Kasumi-1 (cell line): Measurements from ENCODE around the gene AP4E1.
A peak's percentile ranks its signal among the peaks of the same experiment; 100 is the strongest.
"Not testable (repeated sequence)": the region's sequence is repeated elsewhere in the genome, so short reads cannot be mapped to it uniquely, and the experiment has no call there.

ENCODE experiments used
- DNase-seq, 2 experiments: peaks; one replicate each; lab custom pipeline; 2025; lab: John Stamatoyannopoulos, UW

The AP4E1 gene

GRCh38 chr15:50889589-50889988 is 18.9 kb upstream of the AP4E1 start:
- no peak for DNase-seq

- no peak for DNase-seq
These were observed 17.7 kb upstream of the AP4E1 start for GRCh38 chr15:50890751-50891150.

- no peak for DNase-seq
These were observed 17.3 kb upstream of the AP4E1 start for GRCh38 chr15:50891159-50891558.

GRCh38 chr15:50893976-50894375 is 14.5 kb upstream of the AP4E1 start:
- DNase-seq = no peak

GRCh38 chr15:50901390-50901789 is 7.1 kb upstream of the AP4E1 start:
- DNase-seq = not testable (repeated sequence)

GRCh38 chr15:50904211-50904610 is 4.3 kb upstream of the AP4E1 start:
- no peak for DNase-seq

- no peak for DNase-seq
These were observed 3.4 kb upstream of the AP4E1 start for GRCh38 chr15:50905055-50905454.

- DNase-seq = peak; percentile 28 to 50
These were observed 1.4 kb upstream of the AP4E1 start for GRCh38 chr15:50906954-50907600.

GRCh38 chr15:50907601-50908208 is 778 bp upstream of the AP4E1 start:
- DNase-seq = peak; percentile 55 to 66

GRCh38 chr15:50909010-50909317 is 481 bp downstream of the AP4E1 start:
- peak; percentile 39 to 41 for DNase-seq

GRCh38 chr15:50910426-50910795 is 1.9 kb downstream of the AP4E1 start:
- not testable (repeated sequence) for DNase-seq

GRCh38 chr15:50911001-50911400 is 2.5 kb downstream of the AP4E1 start:
- peak in 1 of 2 experiments; percentile 9 for DNase-seq

- peak; percentile 91 for DNase-seq
These were observed 3.1 kb downstream of the AP4E1 start for GRCh38 chr15:50911621-50912020.

- no peak for DNase-seq
These were observed 7.9 kb downstream of the AP4E1 start for GRCh38 chr15:50916400-50916799.

- DNase-seq = not testable (repeated sequence)
These were observed 10.9 kb downstream of the AP4E1 start for GRCh38 chr15:50919359-50919758.

- DNase-seq = no peak
These were observed 16.8 kb downstream of the AP4E1 start for GRCh38 chr15:50925281-50925680.

GRCh38 chr15:50929062-50929461 is 20.6 kb downstream of the AP4E1 start:
- DNase-seq = no peak

- DNase-seq = no peak
These were observed 22.3 kb downstream of the AP4E1 start for GRCh38 chr15:50930792-50931191.

GRCh38 chr15:50933341-50933740 is 24.9 kb downstream of the AP4E1 start:
- peak; percentile 50 to 61 for DNase-seq

GRCh38 chr15:50938525-50938924 is 30.0 kb downstream of the AP4E1 start:
- DNase-seq = no peak

GRCh38 chr15:50939911-50940310 is 31.4 kb downstream of the AP4E1 start:
- no peak for DNase-seq

GRCh38 chr15:50940506-50940905 is 32.0 kb downstream of the AP4E1 start:
- DNase-seq = no peak

GRCh38 chr15:50943638-50944037 is 35.2 kb downstream of the AP4E1 start:
- no peak for DNase-seq

- DNase-seq = no peak
These were observed 36.2 kb downstream of the AP4E1 start for GRCh38 chr15:50944672-50945071.
